ENCODE measurements around the gene ARTN. TPM values are rescaled to one million over a fixed set of nuclear protein-coding genes. Genes with fewer than 3 reads are reported as not detected.

ARTN gene
- total and polyA plus RNA-seq, 9 of the 15 experiments (the other 6 are each of a cell fraction or from before 2014, with no cell fraction given) = 0.06 to 0.38 TPM; not detected in 7

GRCh38 chr1:43974443-43975248 lies 41.0 kb downstream of the ARTN start, which contains the start of gene ATP6V0B (continued):
- TF ChIP-seq PATZ1 (CRISPR knock-in tag; IDR thresholded peaks at IDR 0.05; ENCODE audit: borderline replicate concordance) = no peak
- no peak for TF ChIP-seq IRF1 (CRISPR knock-in tag; IDR thresholded peaks at IDR 0.05; ENCODE audit: borderline replicate concordance)
- peak; percentile 82 for TF ChIP-seq ZFP91 (CRISPR knock-in tag; IDR thresholded peaks at IDR 0.05)
- no peak for TF ChIP-seq ZNF280B (CRISPR knock-in tag; IDR thresholded peaks at IDR 0.05)
- no peak for TF ChIP-seq DNMT1 (IDR thresholded peaks at IDR 0.05)
- TF ChIP-seq ZNF217 (CRISPR knock-in tag; IDR thresholded peaks at IDR 0.05) = no peak
- no peak for TF ChIP-seq SAFB2 (IDR thresholded peaks at IDR 0.05; ENCODE audit: borderline replicate concordance, low read depth, low read length, severe bottlenecking)
- TF ChIP-seq GABPB1 (CRISPR knock-in tag; IDR thresholded peaks at IDR 0.05) = peak; percentile 85
- TF ChIP-seq SFPQ (IDR thresholded peaks at IDR 0.05; ENCODE audit: low read depth, low read length) = no peak
- no peak; the same call in 1 of the 2 replicates for TF ChIP-seq MYNN (IDR thresholded peaks at IDR 0.05)
- no peak for TF ChIP-seq MYNN (CRISPR knock-in tag; IDR thresholded peaks at IDR 0.05)
- TF ChIP-seq ZFP36 (IDR thresholded peaks at IDR 0.05; ENCODE audit: low read depth, low read length, partially characterized antibody) = no peak
- no peak for TF ChIP-seq ZNF830 (CRISPR knock-in tag; IDR thresholded peaks at IDR 0.05)
- no peak for TF ChIP-seq HMBOX1 (IDR thresholded peaks at IDR 0.05)
- TF ChIP-seq ZC3H8 (IDR thresholded peaks at IDR 0.05) = no peak
- TF ChIP-seq HOXB6 (CRISPR knock-in tag; IDR thresholded peaks at IDR 0.05; ENCODE audit: borderline replicate concordance) = no peak
- no peak; the same call in 1 of the 2 replicates for TF ChIP-seq MTA3 (IDR thresholded peaks at IDR 0.05; ENCODE audit: borderline replicate concordance)

Measured in K562 (cell line).